GM12873 (cell line): ENCODE results near the gene TBKBP1.

Experiments used
- CTCF ChIP-seq: IDR thresholded peaks from 2 replicates; pipeline ENCODE4 v1.5.1; 2012; ENCODE audit warnings: low read depth, mild to moderate bottlenecking, moderate library complexity, low read length, control low read depth; ENCODE audit not compliant: insufficient read depth; ENCODE audit errors: missing control alignments

TBKBP1 gene

GRCh38 chr17:47735139-47735464 lies 41.1 kb downstream of the TBKBP1 start:
- TF ChIP-seq CTCF: no peak

- TF ChIP-seq CTCF: peak; percentile 27
Measured at GRCh38 chr17:47735536-47736011, 41.6 kb downstream of the TBKBP1 start.

GRCh38 chr17:47736501-47737495 lies 42.8 kb downstream of the TBKBP1 start:
- TF ChIP-seq CTCF: no peak

GRCh38 chr17:47738178-47738577 lies 44.2 kb downstream of the TBKBP1 start:
- no peak for TF ChIP-seq CTCF

GRCh38 chr17:47739150-47739549 lies 45.2 kb downstream of the TBKBP1 start:
- TF ChIP-seq CTCF: no peak

- TF ChIP-seq CTCF: no peak
Measured at GRCh38 chr17:47741109-47741792, 47.3 kb downstream of the TBKBP1 start.

- TF ChIP-seq CTCF: no peak
Measured at GRCh38 chr17:47741793-47742145, 47.8 kb downstream of the TBKBP1 start.
